Endodermal cell (in vitro differentiated cells): ENCODE results near the gene OTOS. TPM values are rescaled to one million over a fixed set of nuclear protein-coding genes. Genes with fewer than 3 reads are reported as not detected.

Experiments used
- DNase-seq: peaks from one replicate; pipeline ENCODE4 v3.0.0-alpha.2; 2017
- H3K27ac ChIP-seq: 2 replicates; pipeline ENCODE4 v1.5.1; 2013; ENCODE audit warnings: mild to moderate bottlenecking, low read depth, low read length, moderate library complexity
- H3K27me3 ChIP-seq: 2 replicates; pipeline ENCODE4 v1.6.1; 2013; ENCODE audit warnings: mild to moderate bottlenecking, low read length, moderate library complexity; ENCODE audit not compliant: insufficient read depth, control insufficient read depth, poor library complexity, severe bottlenecking
- H3K36me3 ChIP-seq: 2 replicates; pipeline ENCODE4 v1.7.0; 2013; ENCODE audit warnings: mild to moderate bottlenecking, low read length, moderate library complexity; ENCODE audit not compliant: control insufficient read depth, insufficient read depth
- H3K4me1 ChIP-seq: one replicate; pipeline ENCODE4 v1.7.0; 2013; ENCODE audit warnings: low read length; ENCODE audit not compliant: control insufficient read depth, insufficient read depth
- H3K4me3 ChIP-seq: 2 replicates; pipeline ENCODE4 v1.5.1; 2013; ENCODE audit warnings: mild to moderate bottlenecking, low read length, moderate library complexity
- H3K9ac ChIP-seq: 2 replicates; pipeline ENCODE4 v1.6.1; 2013; ENCODE audit warnings: mild to moderate bottlenecking, low read length, moderate library complexity; ENCODE audit not compliant: poor library complexity, severe bottlenecking; ENCODE audit errors: extremely low read depth
- H3K9me3 ChIP-seq: 2 replicates; pipeline ENCODE4 v1.6.1; 2013; ENCODE audit warnings: mild to moderate bottlenecking, low read length, moderate library complexity; ENCODE audit not compliant: control insufficient read depth
- H3K27ac Mint-ChIP-seq: 2 replicates; pipeline ENCODE4 v1.8.0; 2020; ENCODE audit warnings: mixed read lengths
- H3K27me3 Mint-ChIP-seq: 2 replicates; pipeline ENCODE4 v1.8.0; 2021; ENCODE audit warnings: mild to moderate bottlenecking, mixed read lengths; ENCODE audit not compliant: insufficient read depth
- H3K36me3 Mint-ChIP-seq: 2 replicates; pipeline ENCODE4 v1.8.0; 2020; ENCODE audit warnings: low read depth, mixed read lengths
- H3K4me1 Mint-ChIP-seq: 2 replicates; pipeline ENCODE4 v1.8.0; 2020; ENCODE audit warnings: mixed read lengths
- H3K4me3 Mint-ChIP-seq: 2 replicates; pipeline ENCODE4 v1.8.0; 2020; ENCODE audit warnings: mild to moderate bottlenecking, moderate library complexity, mixed read lengths
- H3K9me3 Mint-ChIP-seq: 2 replicates; pipeline ENCODE4 v1.8.0; 2020; ENCODE audit warnings: mild to moderate bottlenecking, mixed read lengths
- WGBS, 2 experiments: methylation state at CpG; one replicate each; pipeline versions ENCODE4 v1.1.5 to v1.1.7; 2013; ENCODE audit warnings: missing lambda C conversion rate in 2 of 2, mixed read lengths in 1 of 2; ENCODE audit not compliant: insufficient coverage in 1 of 2, insufficient read length in 1 of 2; 5-methylcytosine and 5-hydroxymethylcytosine counted together
- total RNA-seq, 2 donors: library from RNA; stranded (reverse); fragmentation: NEBNext Ultra II Directional in 1 of 2; extraction: Animal tissue kit (Norgen Biotek cat#: 25700) in 1 of 2; gene quantifications; 2 replicates in 1 of 2; 3 replicates in 1 of 2; pipeline ENCODE4 v1.2.1, GENCODE V29; 2021
- TF ChIP-seq, protein P1 (sequence below): fragments of 200-600 bp; sonication (generic); conservative IDR thresholded peaks from 2 replicates; pipeline ENCODE4 v1.5.0; 2021; ENCODE audit warnings: antibody characterized with exemption, mild to moderate bottlenecking

Gene OTOS
- total RNA-seq, 2 donors from 2014 or later, result not detected

DNA sequence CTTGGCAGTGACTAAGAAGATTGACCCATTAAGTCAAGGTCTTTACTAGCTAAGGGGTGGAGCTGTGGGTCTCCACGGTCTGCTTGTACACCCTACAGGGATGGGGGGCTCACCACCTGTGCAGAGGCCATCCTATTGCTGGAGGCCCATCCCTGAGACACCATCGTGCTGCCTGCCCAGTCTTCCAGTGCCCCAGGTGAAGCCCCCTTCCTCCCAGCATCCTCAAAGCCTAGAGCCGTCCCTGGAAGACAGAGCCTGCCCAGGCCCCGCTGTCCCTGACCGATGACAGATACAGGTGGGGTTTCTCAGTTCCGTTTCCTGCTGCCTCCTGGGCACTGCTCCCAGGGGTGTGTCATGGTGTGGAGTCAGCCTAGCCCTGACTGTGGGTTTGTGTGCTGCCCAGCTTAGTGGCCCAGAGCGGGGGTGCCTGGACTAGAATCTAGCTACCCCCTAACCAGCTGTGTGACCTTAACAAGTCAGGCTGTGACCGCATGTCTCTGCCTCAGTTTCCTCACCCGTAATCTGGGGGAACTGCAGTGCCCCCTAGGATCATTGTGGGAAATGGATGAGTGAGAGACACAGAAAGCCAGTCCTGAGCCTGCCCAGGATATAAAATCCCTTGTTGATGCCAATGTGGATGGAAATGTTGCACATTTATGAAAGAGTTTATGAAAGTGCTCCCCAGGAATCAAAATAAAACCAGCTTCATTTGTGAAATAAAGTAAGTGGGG is 2.0 kb downstream of the OTOS start:
- Histone ChIP-seq H3K27me3 (no peaks in the 10 kb centered on the region), H3K9ac (no peak overlapping the region), H3K27ac (no peak overlapping the region), H3K9me3 (no peaks in the 10 kb centered on the region), H3K36me3 (peaks cover 5% of the 10 kb centered on the region), H3K4me1 (no peaks in the 10 kb centered on the region), H3K4me3 (no peak overlapping the region)
- TF ChIP-seq, protein P1, sequence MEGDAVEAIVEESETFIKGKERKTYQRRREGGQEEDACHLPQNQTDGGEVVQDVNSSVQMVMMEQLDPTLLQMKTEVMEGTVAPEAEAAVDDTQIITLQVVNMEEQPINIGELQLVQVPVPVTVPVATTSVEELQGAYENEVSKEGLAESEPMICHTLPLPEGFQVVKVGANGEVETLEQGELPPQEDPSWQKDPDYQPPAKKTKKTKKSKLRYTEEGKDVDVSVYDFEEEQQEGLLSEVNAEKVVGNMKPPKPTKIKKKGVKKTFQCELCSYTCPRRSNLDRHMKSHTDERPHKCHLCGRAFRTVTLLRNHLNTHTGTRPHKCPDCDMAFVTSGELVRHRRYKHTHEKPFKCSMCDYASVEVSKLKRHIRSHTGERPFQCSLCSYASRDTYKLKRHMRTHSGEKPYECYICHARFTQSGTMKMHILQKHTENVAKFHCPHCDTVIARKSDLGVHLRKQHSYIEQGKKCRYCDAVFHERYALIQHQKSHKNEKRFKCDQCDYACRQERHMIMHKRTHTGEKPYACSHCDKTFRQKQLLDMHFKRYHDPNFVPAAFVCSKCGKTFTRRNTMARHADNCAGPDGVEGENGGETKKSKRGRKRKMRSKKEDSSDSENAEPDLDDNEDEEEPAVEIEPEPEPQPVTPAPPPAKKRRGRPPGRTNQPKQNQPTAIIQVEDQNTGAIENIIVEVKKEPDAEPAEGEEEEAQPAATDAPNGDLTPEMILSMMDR, result no peak
- Mint-ChIP-seq H3K27me3 (peaks cover 16% of the 10 kb centered on the region), H3K4me1 (peaks cover 25% of the 10 kb centered on the region), H3K4me3 (no peak overlapping the region), H3K9me3 (no peaks in the 10 kb centered on the region), H3K27ac (no peak overlapping the region), H3K36me3 (peaks cover 6% of the 10 kb centered on the region)
- peak; percentile 26 for DNase-seq
- 92 to 100% methylated on average over 2 to 9 of the region's 9 CpGs for WGBS, 2 experiments

DNA sequence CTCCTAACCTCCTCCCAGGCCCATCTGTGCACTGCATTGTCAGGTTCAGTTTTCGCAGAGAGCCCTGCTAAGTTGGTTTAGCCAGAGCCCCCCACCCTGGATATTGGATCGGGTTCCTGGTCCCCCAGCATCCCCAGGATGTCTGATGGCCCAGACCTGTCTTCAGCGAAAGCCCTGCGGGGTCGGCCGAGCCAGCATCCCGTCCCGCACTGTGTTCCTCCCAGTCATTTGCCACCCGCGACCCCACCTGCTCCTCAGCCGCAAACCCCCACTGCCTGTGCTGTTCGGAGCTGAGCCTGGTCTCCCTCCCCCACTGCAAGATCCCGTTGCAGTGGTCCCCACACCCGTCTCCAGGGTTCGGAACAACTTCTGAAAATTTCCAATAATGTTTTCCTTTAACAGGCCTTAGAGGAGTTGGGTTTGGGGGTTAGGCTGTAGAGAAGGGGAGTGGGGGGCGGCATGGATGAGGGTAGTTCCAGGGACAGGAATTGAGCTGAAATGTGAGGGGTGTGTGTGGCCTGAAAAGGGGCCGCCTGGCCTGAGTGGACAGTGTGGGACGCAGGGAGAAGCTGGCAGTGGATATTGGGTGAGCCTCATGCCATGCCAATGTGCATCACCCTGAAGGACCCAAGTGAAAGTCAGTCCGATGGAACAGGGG is 2.7 kb downstream of the OTOS start:
- Histone ChIP-seq H3K27ac (no peak overlapping the region), H3K27me3 (no peaks in the 10 kb centered on the region), H3K4me3 (no peak overlapping the region), H3K9me3 (no peaks in the 10 kb centered on the region), H3K4me1 (no peaks in the 10 kb centered on the region), H3K36me3 (peaks cover 12% of the 10 kb centered on the region), H3K9ac (no peak overlapping the region)
- Mint-ChIP-seq H3K4me3 (peak overlapping the region; percentile 95), H3K36me3 (peaks cover 12% of the 10 kb centered on the region), H3K27me3 (peaks cover 16% of the 10 kb centered on the region), H3K4me1 (peaks cover 25% of the 10 kb centered on the region), H3K27ac (no peak overlapping the region), H3K9me3 (no peaks in the 10 kb centered on the region)
- DNase-seq, result peak; percentile 44
- TF ChIP-seq, protein P1, result no peak
- WGBS, 2 experiments, result 96 to 98% methylated on average over 13 to 19 of the region's 19 CpGs

DNA sequence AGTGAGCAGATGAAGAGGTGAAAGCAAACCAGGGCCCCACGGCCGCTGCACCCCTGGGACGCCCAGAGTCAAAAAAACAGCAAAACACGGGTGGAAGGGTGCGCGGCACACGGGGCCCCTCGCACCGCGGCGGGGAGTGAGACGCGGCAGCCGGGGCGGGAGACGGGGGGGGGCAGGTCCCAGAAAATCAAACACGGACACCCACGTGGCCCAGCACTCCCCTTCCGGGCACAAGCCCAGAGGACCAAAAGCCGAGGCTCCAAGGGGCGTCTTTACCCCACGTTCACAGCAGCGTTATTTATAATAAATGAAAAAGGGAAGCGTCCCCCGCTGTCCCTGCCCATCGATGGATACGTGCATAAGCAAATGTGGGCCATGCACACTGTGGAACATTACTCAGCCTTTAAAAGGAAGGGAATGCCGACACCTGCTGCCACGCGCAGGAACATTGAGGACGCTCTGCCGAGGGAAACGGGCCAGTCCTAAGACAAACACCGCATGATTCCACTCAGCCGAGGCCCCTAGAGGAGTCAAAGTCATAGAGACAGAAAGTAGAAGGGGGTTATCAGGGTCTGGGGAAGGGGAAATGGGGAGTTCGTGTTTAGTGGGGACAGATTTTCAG is 3.7 kb downstream of the OTOS start:
- Histone ChIP-seq H3K27me3 (no peaks in the 10 kb centered on the region), H3K27ac (no peak overlapping the region), H3K9me3 (no peaks in the 10 kb centered on the region), H3K4me1 (no peaks in the 10 kb centered on the region), H3K4me3 (peak overlapping the region; percentile 94), H3K36me3 (peaks cover 21% of the 10 kb centered on the region), H3K9ac (peak overlapping the region; percentile 49)
- DNase-seq, result peak; percentile 37
- TF ChIP-seq, protein P1, result no peak
- peaks cover 25% of the 10 kb centered on the region for H3K4me1 Mint-ChIP-seq
- H3K9me3 Mint-ChIP-seq, result no peaks in the 10 kb centered on the region
- H3K36me3 Mint-ChIP-seq, result peaks cover 22% of the 10 kb centered on the region
- peak overlapping the region; percentile 95 for H3K4me3 Mint-ChIP-seq
- peaks cover 14% of the 10 kb centered on the region for H3K27me3 Mint-ChIP-seq
- peak overlapping the region; percentile 67 for H3K27ac Mint-ChIP-seq
- WGBS, 2 experiments, result 61 to 81% methylated on average over 21 to 36 of the region's 36 CpGs
